HEK293T (cell line): ENCODE results near the gene CDYL.

Experiments used
- ARNT ChIP-seq: fragments of 450-650 bp; IDR thresholded peaks from 2 replicates; pipeline ENCODE4 v1.6.1; 2017; ENCODE audit warnings: mild to moderate bottlenecking
- BHLHE40 ChIP-seq: fragments of 450-650 bp; IDR thresholded peaks from 2 replicates; pipeline ENCODE4 v1.6.1; 2016; ENCODE audit warnings: mild to moderate bottlenecking, moderate library complexity, borderline replicate concordance
- CTBP1 ChIP-seq: fragments of 450-650 bp; IDR thresholded peaks from 2 replicates; pipeline ENCODE4 v1.6.1; 2016; ENCODE audit warnings: borderline replicate concordance
- FOXA1 ChIP-seq: fragments of 450-650 bp; IDR thresholded peaks from 2 replicates; pipeline ENCODE4 v1.6.1; 2016; ENCODE audit warnings: mild to moderate bottlenecking
- FOXK2 ChIP-seq: fragments of 450-650 bp; IDR thresholded peaks from 2 replicates; pipeline ENCODE4 v1.6.1; 2016; ENCODE audit warnings: mild to moderate bottlenecking
- FOXM1 ChIP-seq: fragments of 450-650 bp; IDR thresholded peaks from 2 replicates; pipeline ENCODE4 v1.6.1; 2017; ENCODE audit warnings: mild to moderate bottlenecking, borderline replicate concordance
- HDGF ChIP-seq: fragments of 450-650 bp; IDR thresholded peaks from 2 replicates; pipeline ENCODE4 v1.6.1; 2017; ENCODE audit warnings: antibody characterized with exemption, borderline replicate concordance
- LEF1 ChIP-seq: fragments of 450-650 bp; IDR thresholded peaks from 2 replicates; pipeline ENCODE4 v1.6.1; 2017; ENCODE audit warnings: mild to moderate bottlenecking, borderline replicate concordance
- NFRKB ChIP-seq: fragments of 450-650 bp; IDR thresholded peaks from 2 replicates; pipeline ENCODE4 v1.6.1; 2016; ENCODE audit warnings: mild to moderate bottlenecking, moderate library complexity
- PKNOX1 ChIP-seq: fragments of 450-650 bp; IDR thresholded peaks from 2 replicates; pipeline ENCODE4 v1.6.1; 2016
- SP1 ChIP-seq: fragments of 450-650 bp; IDR thresholded peaks from 2 replicates; pipeline ENCODE4 v1.6.1; 2017
- SUZ12 ChIP-seq: fragments of 450-650 bp; IDR thresholded peaks from 2 replicates; pipeline ENCODE4 v1.6.1; 2016; ENCODE audit warnings: mild to moderate bottlenecking
- ZNF384 ChIP-seq: fragments of 450-650 bp; IDR thresholded peaks from 2 replicates; pipeline ENCODE4 v1.6.1; 2016

DNA sequence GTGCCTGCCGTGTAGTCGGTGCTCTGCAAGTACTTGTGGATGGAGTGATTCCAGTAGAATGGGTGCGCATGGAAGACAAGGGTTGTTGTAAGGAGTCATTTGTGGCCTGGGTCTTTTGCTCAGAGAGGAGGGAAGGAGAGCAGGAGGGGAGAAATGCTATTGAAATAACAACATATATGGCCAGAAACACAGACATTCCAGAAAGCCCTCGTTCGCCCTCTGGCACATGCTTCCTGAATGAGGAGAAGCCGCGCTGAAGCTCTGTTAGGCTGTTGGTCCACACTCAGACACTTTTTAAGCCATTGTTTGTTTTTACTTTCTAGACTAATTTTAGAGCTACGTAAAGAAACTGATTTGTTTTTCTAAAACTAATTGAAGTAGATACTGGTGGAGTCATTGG is 120.2 kb downstream of the CDYL start:
- TF ChIP-seq BHLHE40 = no peak
- no peak for TF ChIP-seq FOXM1
- no peak for TF ChIP-seq LEF1
- TF ChIP-seq SUZ12 = no peak
- no peak for TF ChIP-seq FOXA1
- TF ChIP-seq NFRKB = no peak
- no peak for TF ChIP-seq CTBP1
- no peak for TF ChIP-seq ARNT
- TF ChIP-seq PKNOX1 = no peak
- no peak for TF ChIP-seq SP1
- TF ChIP-seq FOXK2 = no peak
- no peak for TF ChIP-seq ZNF384
- TF ChIP-seq HDGF = no peak
